ENCODE results near the gene ORAI3.
A peak's percentile ranks its signal among the peaks of the same experiment; 100 is the strongest.

The ORAI3 gene

DNA sequence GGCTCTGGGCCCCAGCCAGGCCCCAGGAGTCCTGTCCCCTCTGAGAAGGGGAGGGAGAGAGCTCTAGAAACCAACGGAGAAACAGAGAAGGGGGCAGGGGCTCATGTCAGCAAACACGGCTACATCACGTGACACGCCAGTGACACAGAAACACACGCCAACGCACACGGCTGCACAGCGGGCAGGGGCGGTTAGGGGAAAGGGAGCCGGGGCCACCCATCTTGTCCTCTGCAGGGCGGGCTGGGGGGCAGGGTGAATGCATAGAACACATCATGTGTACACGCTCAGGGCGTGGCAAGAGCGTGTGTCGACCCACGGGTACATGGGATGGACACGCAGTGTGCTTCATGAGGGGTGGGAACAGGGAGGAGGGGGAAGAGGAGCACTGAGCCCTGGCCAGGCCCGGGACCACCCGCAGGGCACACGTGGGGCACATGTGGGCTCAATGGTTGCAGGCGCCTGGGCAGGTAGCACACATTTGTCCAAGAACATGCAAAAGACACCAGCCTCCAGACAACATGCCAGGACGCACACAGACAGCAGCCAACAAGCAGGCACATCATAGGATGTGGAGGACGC lies 40.7 kb downstream of the ORAI3 start:
- no peak for TF ChIP-seq ZNF274 (IDR thresholded peaks at IDR 0.05; ENCODE audit: low read depth, low read length)
- no peak for TF ChIP-seq SUZ12 (IDR thresholded peaks at IDR 0.05; ENCODE audit: extremely low read depth, insufficient read depth, insufficient read length)
- no peak for TF ChIP-seq YY1 (IDR thresholded peaks at IDR 0.05; ENCODE audit: insufficient read depth, insufficient read length)
- H3K4me3 ChIP-seq (ENCODE audit: insufficient read length, low read depth), result no peak overlapping the region
- no peak overlapping the region for H3K9ac ChIP-seq (ENCODE audit: insufficient read length, low read depth)
- peaks cover 26% of the 10 kb centered on the region for H3K4me1 ChIP-seq (ENCODE audit: insufficient read depth, insufficient read length)
- H3K27me3 ChIP-seq (ENCODE audit: insufficient read depth, insufficient read length), result no peaks in the 10 kb centered on the region
- peaks cover 37% of the 10 kb centered on the region for H3K36me3 ChIP-seq (ENCODE audit: insufficient read depth, insufficient read length, low read length)
- DNase-seq (ENCODE audit: low read depth, low spot score), result no peak
- H3K9me3 ChIP-seq (ENCODE audit: insufficient read depth, low read length), result no peaks in the 10 kb centered on the region

- Histone ChIP-seq H3K27me3 (ENCODE audit: insufficient read depth, insufficient read length) (no peaks in the 10 kb centered on the region), H3K4me3 (ENCODE audit: insufficient read length, low read depth) (no peak overlapping the region), H3K9ac (ENCODE audit: insufficient read length, low read depth) (no peak overlapping the region), H3K4me1 (ENCODE audit: insufficient read depth, insufficient read length) (peaks cover 23% of the 10 kb centered on the region), H3K36me3 (ENCODE audit: insufficient read depth, insufficient read length, low read length) (peaks cover 34% of the 10 kb centered on the region), H3K9me3 (ENCODE audit: insufficient read depth, low read length) (no peaks in the 10 kb centered on the region)
- no peak for TF ChIP-seq YY1 (IDR thresholded peaks at IDR 0.05; ENCODE audit: insufficient read depth, insufficient read length)
- no peak for TF ChIP-seq SUZ12 (IDR thresholded peaks at IDR 0.05; ENCODE audit: extremely low read depth, insufficient read depth, insufficient read length)
- TF ChIP-seq ZNF274 (IDR thresholded peaks at IDR 0.05; ENCODE audit: low read depth, low read length), result no peak
- DNase-seq (ENCODE audit: low read depth, low spot score), result no peak
These were observed 41.2 kb downstream of the ORAI3 start for GRCh38 chr16:30990105-30990504.

GRCh38 chr16:30991052-30991451 lies 42.2 kb downstream of the ORAI3 start:
- Histone ChIP-seq H3K9me3 (ENCODE audit: insufficient read depth, low read length) (no peaks in the 10 kb centered on the region), H3K27me3 (ENCODE audit: insufficient read depth, insufficient read length) (no peaks in the 10 kb centered on the region), H3K9ac (ENCODE audit: insufficient read length, low read depth) (no peak overlapping the region), H3K4me1 (ENCODE audit: insufficient read depth, insufficient read length) (peaks cover 13% of the 10 kb centered on the region), H3K4me3 (ENCODE audit: insufficient read length, low read depth) (no peak overlapping the region), H3K36me3 (ENCODE audit: insufficient read depth, insufficient read length, low read length) (peaks cover 25% of the 10 kb centered on the region)
- no peak for DNase-seq (ENCODE audit: low read depth, low spot score)
- TF ChIP-seq SUZ12 (IDR thresholded peaks at IDR 0.05; ENCODE audit: extremely low read depth, insufficient read depth, insufficient read length) (no peak), ZNF274 (IDR thresholded peaks at IDR 0.05; ENCODE audit: low read depth, low read length) (no peak), YY1 (IDR thresholded peaks at IDR 0.05; ENCODE audit: insufficient read depth, insufficient read length) (no peak)

DNA sequence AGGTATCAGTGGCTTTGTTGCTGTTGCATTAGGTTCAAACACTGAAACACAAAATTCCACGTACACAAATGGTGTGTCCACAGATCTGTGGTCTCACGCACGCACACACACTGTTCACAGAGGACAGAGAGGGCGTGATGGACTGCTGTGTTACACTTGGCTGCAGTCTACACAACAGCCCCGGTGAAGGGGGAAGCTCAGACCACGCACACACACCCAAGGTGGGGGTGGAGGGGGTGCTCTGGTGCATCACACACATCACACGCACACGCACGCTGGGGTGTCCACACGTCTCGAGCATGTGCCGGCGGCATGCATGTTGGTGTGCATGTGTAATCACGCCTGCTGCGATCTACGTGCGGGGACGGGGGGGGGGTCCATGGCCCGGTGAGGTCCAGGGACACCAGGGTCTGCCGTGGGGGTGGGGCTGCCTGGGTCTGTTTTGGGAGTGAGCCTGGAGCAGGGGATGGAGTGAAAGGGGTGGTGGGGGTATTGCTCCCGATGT lies 43.5 kb downstream of the ORAI3 start:
- Histone ChIP-seq H3K9ac (ENCODE audit: insufficient read length, low read depth) (no peak overlapping the region), H3K27me3 (ENCODE audit: insufficient read depth, insufficient read length) (no peaks in the 10 kb centered on the region), H3K36me3 (ENCODE audit: insufficient read depth, insufficient read length, low read length) (peaks cover 14% of the 10 kb centered on the region), H3K4me3 (ENCODE audit: insufficient read length, low read depth) (no peak overlapping the region), H3K9me3 (ENCODE audit: insufficient read depth, low read length) (no peaks in the 10 kb centered on the region), H3K4me1 (ENCODE audit: insufficient read depth, insufficient read length) (peaks cover 8% of the 10 kb centered on the region)
- DNase-seq (ENCODE audit: low read depth, low spot score), result no peak
- no peak for TF ChIP-seq ZNF274 (IDR thresholded peaks at IDR 0.05; ENCODE audit: low read depth, low read length)
- TF ChIP-seq SUZ12 (IDR thresholded peaks at IDR 0.05; ENCODE audit: extremely low read depth, insufficient read depth, insufficient read length), result no peak
- no peak for TF ChIP-seq YY1 (IDR thresholded peaks at IDR 0.05; ENCODE audit: insufficient read depth, insufficient read length)

DNA sequence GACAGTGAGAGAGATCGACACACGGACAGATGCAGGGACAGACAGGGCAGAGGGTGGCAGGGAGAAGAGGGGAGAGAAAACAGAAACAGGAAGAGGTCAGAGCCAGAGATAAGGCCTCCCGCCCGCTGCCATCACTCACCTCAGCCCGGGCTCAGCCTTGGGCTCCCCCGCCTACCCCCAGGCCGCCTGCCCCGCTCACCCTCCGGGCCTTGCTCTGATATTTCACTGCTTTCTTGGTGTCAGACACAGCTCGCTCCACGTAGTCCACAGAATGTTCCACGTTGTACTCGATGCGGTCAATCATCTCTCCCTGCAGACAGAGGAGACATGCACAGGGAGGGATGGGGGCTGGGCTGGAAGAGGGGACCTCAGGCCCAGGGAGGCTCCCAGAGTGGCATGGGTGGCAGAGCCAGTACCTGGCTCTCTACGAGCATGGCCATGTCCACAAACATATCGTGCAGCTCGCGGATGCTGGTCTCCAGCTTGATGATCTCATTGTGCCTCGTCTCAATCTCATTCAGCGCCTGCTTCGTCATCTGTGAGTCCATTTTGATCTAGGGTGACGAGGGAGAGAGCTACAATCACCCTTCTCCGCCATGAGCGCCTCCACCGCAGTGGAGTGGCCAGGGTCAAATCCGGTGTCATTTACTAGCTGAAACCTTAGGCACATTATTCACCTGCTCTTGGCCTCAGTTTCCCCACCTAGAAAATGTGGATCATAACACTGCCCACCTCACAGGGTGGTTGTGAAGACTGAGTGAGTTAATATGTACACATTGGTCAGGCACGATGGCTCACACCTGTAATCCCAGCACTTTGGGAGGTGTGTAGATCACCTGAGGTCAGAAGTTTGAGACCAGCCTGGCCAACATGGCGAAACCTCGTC lies 44.3 kb downstream of the ORAI3 start:
- Histone ChIP-seq H3K9me3 (ENCODE audit: insufficient read depth, low read length) (no peaks in the 10 kb centered on the region), H3K9ac (ENCODE audit: insufficient read length, low read depth) (no peak overlapping the region), H3K4me1 (ENCODE audit: insufficient read depth, insufficient read length) (peaks cover 8% of the 10 kb centered on the region), H3K4me3 (ENCODE audit: insufficient read length, low read depth) (no peak overlapping the region), H3K36me3 (ENCODE audit: insufficient read depth, insufficient read length, low read length) (peaks cover 6% of the 10 kb centered on the region), H3K27me3 (ENCODE audit: insufficient read depth, insufficient read length) (no peaks in the 10 kb centered on the region)
- TF ChIP-seq SUZ12 (IDR thresholded peaks at IDR 0.05; ENCODE audit: extremely low read depth, insufficient read depth, insufficient read length) (no peak), YY1 (IDR thresholded peaks at IDR 0.05; ENCODE audit: insufficient read depth, insufficient read length) (no peak), ZNF274 (IDR thresholded peaks at IDR 0.05; ENCODE audit: low read depth, low read length) (no peak)
- DNase-seq (ENCODE audit: low read depth, low spot score), result no peak

DNA sequence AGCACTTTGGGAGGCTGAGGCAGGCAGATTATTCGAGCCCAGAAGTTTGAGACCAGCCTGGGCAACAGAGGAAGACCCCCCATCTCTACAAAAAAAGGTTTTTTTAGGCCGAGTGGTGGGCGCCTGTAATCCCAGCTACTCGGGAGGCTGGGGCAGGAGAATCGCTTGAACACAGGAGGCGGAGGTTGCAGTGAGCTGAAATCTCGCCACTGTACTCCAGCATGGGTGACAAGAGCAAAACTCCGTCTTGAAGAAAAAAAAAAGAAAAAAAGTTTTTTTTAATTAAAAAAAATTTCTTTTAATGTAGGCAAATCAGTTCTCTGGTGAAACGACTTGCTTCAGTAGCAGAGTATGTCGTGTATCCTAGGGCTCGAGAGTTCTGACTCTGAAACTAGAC lies 47.1 kb downstream of the ORAI3 start:
- H3K9ac ChIP-seq (ENCODE audit: insufficient read length, low read depth), result no peak overlapping the region
- H3K4me1 ChIP-seq (ENCODE audit: insufficient read depth, insufficient read length), result peaks cover 14% of the 10 kb centered on the region
- no peaks in the 10 kb centered on the region for H3K27me3 ChIP-seq (ENCODE audit: insufficient read depth, insufficient read length)
- no peaks in the 10 kb centered on the region for H3K9me3 ChIP-seq (ENCODE audit: insufficient read depth, low read length)
- no peaks in the 10 kb centered on the region for H3K36me3 ChIP-seq (ENCODE audit: insufficient read depth, insufficient read length, low read length)
- DNase-seq (ENCODE audit: low read depth, low spot score), result no peak
- TF ChIP-seq SUZ12 (IDR thresholded peaks at IDR 0.05; ENCODE audit: extremely low read depth, insufficient read depth, insufficient read length) (no peak), YY1 (IDR thresholded peaks at IDR 0.05; ENCODE audit: insufficient read depth, insufficient read length) (no peak), ZNF274 (IDR thresholded peaks at IDR 0.05; ENCODE audit: low read depth, low read length) (no peak)
- peak overlapping the region; percentile 46 for H3K4me3 ChIP-seq (ENCODE audit: insufficient read length, low read depth)

DNA sequence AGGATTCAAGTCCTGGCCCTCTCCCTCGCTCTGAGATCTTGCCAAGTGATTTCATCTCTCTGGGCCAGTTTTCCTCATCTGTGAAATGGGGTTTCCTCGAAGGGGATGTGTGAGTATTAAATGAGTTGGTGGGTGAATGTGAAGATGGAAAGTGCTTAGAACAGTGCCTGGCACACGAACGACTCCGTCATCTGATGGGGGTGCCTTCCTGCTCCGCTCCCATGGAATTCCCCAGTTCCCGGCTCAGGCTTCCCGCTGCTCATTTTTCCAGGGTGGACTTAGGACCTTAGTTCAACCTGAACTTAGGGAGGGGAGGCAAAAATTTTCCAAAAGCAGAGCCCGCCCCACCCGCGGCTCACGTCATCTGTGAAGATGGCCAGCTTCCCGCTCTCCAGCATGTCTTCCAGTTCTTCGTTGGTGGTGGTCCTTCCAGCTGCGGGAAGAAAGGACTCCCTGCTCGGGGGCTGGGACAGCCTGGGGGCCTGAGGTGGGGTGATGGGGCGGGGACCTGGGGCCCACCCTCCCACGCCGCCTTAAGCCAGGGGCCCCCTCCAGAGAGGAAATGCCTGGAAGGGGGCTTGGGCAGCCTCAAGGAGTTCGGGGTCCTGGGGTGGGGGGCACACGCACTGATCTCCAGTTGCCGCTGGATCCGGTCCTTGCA lies 47.6 kb downstream of the ORAI3 start:
- Histone ChIP-seq H3K4me1 (ENCODE audit: insufficient read depth, insufficient read length) (peaks cover 14% of the 10 kb centered on the region), H3K9ac (ENCODE audit: insufficient read length, low read depth) (peak overlapping the region; percentile 68), H3K4me3 (ENCODE audit: insufficient read length, low read depth) (peak overlapping the region; percentile 46), H3K9me3 (ENCODE audit: insufficient read depth, low read length) (no peaks in the 10 kb centered on the region), H3K36me3 (ENCODE audit: insufficient read depth, insufficient read length, low read length) (no peaks in the 10 kb centered on the region), H3K27me3 (ENCODE audit: insufficient read depth, insufficient read length) (no peaks in the 10 kb centered on the region)
- TF ChIP-seq SUZ12 (IDR thresholded peaks at IDR 0.05; ENCODE audit: extremely low read depth, insufficient read depth, insufficient read length), result no peak
- no peak for TF ChIP-seq ZNF274 (IDR thresholded peaks at IDR 0.05; ENCODE audit: low read depth, low read length)
- no peak for TF ChIP-seq YY1 (IDR thresholded peaks at IDR 0.05; ENCODE audit: insufficient read depth, insufficient read length)
- DNase-seq (ENCODE audit: low read depth, low spot score), result no peak
